ENCODE data around the gene CRHR2.

Gene CRHR2

GRCh38 chr7:30613366-30614325 lies 68.6 kb downstream of the CRHR2 start:
- ATAC-seq (ENCODE audit: low read depth) (peak; percentile 26; the same call in 1 of the 3 replicates), DNase-seq (ENCODE audit: low spot score) (no peak)
- no peak for TF ChIP-seq CTCF (IDR thresholded peaks at IDR 0.05; ENCODE audit: poor library complexity, severe bottlenecking)
- Histone ChIP-seq H3K36me3 (ENCODE audit: low read depth) (peaks cover 100% of the 10 kb centered on the region), H3K4me1 (ENCODE audit: insufficient read depth, poor library complexity, severe bottlenecking) (peaks cover 22% of the 10 kb centered on the region), H3K27ac (ENCODE audit: poor library complexity, severe bottlenecking) (peak overlapping the region; percentile 47), H3K9me3 (ENCODE audit: severe bottlenecking) (no peaks in the 10 kb centered on the region), H3K4me3 (ENCODE audit: severe bottlenecking) (no peak overlapping the region), H3K27me3 (ENCODE audit: insufficient read depth, poor library complexity, severe bottlenecking) (no peaks in the 10 kb centered on the region)

GRCh38 chr7:30612658-30613265 lies 69.5 kb downstream of the CRHR2 start:
- ATAC-seq (ENCODE audit: low read depth) = peak; percentile 86
- Histone ChIP-seq H3K4me3 (ENCODE audit: severe bottlenecking) (no peak overlapping the region), H3K36me3 (ENCODE audit: low read depth) (peaks cover 100% of the 10 kb centered on the region), H3K9me3 (ENCODE audit: severe bottlenecking) (no peaks in the 10 kb centered on the region), H3K4me1 (ENCODE audit: insufficient read depth, poor library complexity, severe bottlenecking) (peaks cover 22% of the 10 kb centered on the region), H3K27me3 (ENCODE audit: insufficient read depth, poor library complexity, severe bottlenecking) (no peaks in the 10 kb centered on the region), H3K27ac (ENCODE audit: poor library complexity, severe bottlenecking) (peak overlapping the region; percentile 47)
- no peak for DNase-seq (ENCODE audit: low spot score)
- TF ChIP-seq CTCF (IDR thresholded peaks at IDR 0.05; ENCODE audit: poor library complexity, severe bottlenecking) = no peak

GRCh38 chr7:30605832-30606231 lies 76.4 kb downstream of the CRHR2 start:
- Histone ChIP-seq H3K4me1 (ENCODE audit: insufficient read depth, poor library complexity, severe bottlenecking) (peaks cover 3% of the 10 kb centered on the region), H3K27me3 (ENCODE audit: insufficient read depth, poor library complexity, severe bottlenecking) (no peaks in the 10 kb centered on the region), H3K36me3 (ENCODE audit: low read depth) (peaks cover 99% of the 10 kb centered on the region), H3K9me3 (ENCODE audit: severe bottlenecking) (no peaks in the 10 kb centered on the region), H3K4me3 (ENCODE audit: severe bottlenecking) (no peak overlapping the region), H3K27ac (ENCODE audit: poor library complexity, severe bottlenecking) (no peak overlapping the region)
- DNase-seq (ENCODE audit: low spot score) (no peak), ATAC-seq (ENCODE audit: low read depth) (no peak)
- no peak for TF ChIP-seq CTCF (IDR thresholded peaks at IDR 0.05; ENCODE audit: poor library complexity, severe bottlenecking)

GRCh38 chr7:30604901-30605300 lies 77.4 kb downstream of the CRHR2 start:
- Histone ChIP-seq H3K9me3 (ENCODE audit: severe bottlenecking) (no peaks in the 10 kb centered on the region), H3K27ac (ENCODE audit: poor library complexity, severe bottlenecking) (no peak overlapping the region), H3K4me3 (ENCODE audit: severe bottlenecking) (no peak overlapping the region), H3K36me3 (ENCODE audit: low read depth) (peaks cover 99% of the 10 kb centered on the region), H3K4me1 (ENCODE audit: insufficient read depth, poor library complexity, severe bottlenecking) (peaks cover 3% of the 10 kb centered on the region), H3K27me3 (ENCODE audit: insufficient read depth, poor library complexity, severe bottlenecking) (no peaks in the 10 kb centered on the region)
- ATAC-seq (ENCODE audit: low read depth) = no peak
- TF ChIP-seq CTCF (IDR thresholded peaks at IDR 0.05; ENCODE audit: poor library complexity, severe bottlenecking) = no peak
- no peak for DNase-seq (ENCODE audit: low spot score)
